Measurements from ENCODE around the gene PPARG.

The PPARG gene

DNA sequence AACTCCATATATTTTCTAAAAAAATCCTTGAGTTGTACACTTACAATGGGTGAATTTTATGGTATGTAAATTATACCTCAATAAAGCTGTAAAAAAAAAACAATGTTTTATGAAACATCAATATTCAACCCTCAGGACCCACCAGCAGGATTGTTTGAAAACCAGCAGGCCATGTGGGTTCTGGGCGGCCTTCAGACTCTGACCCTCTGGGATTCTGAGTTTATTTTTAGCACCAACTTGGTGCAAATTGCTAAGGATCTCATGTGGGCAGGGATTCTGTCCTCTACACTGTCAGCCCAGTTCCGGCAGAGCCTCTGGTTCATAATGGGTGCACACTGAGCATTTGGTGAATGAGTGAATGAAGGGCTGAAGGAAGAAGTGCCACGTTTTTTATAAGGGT, 171.3 kb downstream of the PPARG start:
- DNase-seq (ENCODE audit: low spot score), result no peak

DNA sequence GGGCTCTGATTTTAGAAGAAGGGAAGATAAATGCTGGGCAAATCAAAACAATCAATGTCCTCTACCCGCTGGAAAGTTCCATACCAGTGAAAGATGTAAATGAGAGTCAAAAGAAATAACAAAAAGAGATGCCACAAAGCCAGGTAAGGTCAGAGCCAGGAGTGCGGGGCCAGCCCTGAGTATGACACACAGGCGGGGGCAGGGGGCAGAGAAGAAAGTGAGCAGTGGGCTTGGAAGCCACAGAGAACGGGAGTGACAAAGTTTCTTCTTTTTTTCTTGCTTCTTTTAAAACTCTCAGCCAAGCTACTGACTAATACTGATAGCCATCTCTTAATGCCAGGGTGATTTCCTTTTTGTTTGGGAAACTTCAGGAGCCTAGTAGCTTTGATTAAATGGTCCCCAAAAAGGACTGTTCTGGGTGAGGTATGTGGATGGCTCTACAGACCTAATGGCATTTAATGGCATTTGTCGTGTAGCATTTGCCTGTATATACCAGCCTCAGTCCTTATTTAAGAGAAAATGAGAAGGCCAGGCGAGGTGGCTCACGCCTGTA, 172.3 kb downstream of the PPARG start:
- TF ChIP-seq, protein P1, sequence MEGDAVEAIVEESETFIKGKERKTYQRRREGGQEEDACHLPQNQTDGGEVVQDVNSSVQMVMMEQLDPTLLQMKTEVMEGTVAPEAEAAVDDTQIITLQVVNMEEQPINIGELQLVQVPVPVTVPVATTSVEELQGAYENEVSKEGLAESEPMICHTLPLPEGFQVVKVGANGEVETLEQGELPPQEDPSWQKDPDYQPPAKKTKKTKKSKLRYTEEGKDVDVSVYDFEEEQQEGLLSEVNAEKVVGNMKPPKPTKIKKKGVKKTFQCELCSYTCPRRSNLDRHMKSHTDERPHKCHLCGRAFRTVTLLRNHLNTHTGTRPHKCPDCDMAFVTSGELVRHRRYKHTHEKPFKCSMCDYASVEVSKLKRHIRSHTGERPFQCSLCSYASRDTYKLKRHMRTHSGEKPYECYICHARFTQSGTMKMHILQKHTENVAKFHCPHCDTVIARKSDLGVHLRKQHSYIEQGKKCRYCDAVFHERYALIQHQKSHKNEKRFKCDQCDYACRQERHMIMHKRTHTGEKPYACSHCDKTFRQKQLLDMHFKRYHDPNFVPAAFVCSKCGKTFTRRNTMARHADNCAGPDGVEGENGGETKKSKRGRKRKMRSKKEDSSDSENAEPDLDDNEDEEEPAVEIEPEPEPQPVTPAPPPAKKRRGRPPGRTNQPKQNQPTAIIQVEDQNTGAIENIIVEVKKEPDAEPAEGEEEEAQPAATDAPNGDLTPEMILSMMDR (IDR thresholded peaks at IDR 0.05; ENCODE audit: extremely low read depth, missing control alignments), result no peak
- DNase-seq (ENCODE audit: low spot score), result no peak

More for the DNA sequence above, 171.3 kb downstream of the PPARG start:
- TF ChIP-seq, protein P1 (IDR thresholded peaks at IDR 0.05; ENCODE audit: extremely low read depth, missing control alignments), result no peak

DNA sequence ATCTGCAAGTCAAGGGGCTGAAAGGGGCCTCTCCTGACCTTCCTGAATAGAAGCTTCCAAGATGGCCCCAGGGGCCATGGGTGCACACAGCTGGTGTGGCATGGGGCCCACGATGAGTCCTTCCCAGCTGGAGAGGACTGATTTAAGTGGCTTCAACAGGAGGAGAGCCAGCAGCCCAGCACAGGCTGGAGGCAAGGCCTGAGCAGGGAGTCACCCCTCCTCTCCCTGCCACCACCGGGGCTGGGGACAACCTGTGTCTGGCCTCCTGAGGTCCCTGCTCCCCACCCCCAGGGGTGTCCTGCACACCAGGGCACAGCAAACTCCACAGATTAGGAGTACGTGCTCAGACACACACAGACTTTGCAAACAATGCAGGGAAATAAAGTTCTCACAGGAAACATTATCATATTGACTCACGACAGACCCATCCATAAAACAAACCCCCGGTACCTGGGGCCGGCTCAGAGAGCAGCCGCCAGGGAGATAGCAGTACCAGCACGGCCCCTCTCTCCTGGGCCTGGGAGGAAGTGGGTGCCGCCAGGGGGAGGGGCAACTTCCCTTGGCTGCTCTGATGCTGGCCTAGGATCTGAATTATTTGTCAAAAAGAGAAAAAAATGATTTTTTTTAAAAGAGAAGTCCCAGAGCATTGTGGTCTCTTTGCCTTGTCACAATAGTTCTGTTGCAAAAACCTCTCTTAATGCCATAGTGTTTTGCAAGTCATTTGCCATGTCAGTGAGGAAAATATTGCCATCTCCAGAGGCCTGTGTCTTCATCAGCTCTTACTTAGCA, 173.5 kb downstream of the PPARG start:
- no peak for DNase-seq (ENCODE audit: low spot score)
- TF ChIP-seq, protein P1 (IDR thresholded peaks at IDR 0.05; ENCODE audit: extremely low read depth, missing control alignments), result no peak

DNA sequence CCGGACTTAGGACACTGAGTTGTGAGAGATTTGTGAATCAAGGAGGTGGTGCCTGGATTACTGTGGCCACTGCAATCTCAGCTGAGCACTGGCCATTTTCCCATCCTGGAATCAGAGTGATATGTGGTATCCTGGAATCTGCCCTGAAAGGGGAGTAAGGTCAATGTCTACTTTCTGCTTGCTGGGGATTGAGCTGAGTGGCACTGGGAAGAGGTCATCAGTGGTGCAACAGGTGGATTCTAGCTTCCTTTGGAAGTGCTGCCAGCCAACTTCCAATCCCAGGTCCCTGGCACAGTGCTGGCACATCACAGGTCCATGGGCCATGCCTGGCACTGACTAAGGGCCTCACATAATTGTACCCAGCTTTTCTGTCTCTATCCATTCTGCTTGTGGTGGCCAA, 174.8 kb downstream of the PPARG start:
- DNase-seq (ENCODE audit: low spot score), result no peak

DNA sequence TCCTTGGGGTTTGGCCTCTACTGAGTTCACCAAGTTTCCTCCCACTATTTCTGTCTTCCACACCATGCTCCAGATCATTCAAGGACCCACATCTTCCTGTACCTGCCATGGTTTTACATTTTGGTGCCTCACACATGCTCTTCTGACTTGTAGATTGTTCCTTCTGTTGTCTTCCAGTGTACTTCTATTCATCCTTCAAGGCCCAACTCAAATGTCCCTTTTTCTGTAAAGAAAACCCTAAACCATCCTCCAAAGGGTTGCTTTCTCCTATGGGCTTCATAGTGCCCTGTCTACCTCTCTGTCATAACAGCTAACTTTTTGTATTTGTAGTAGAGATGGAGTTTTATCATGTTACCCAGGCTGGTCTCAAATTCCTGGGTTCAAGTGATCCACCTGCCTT, 175.3 kb downstream of the PPARG start:
- TF ChIP-seq, protein P1 (IDR thresholded peaks at IDR 0.05; ENCODE audit: extremely low read depth, missing control alignments), result no peak
- DNase-seq (ENCODE audit: low spot score), result no peak

More for the DNA sequence above, 174.8 kb downstream of the PPARG start:
- TF ChIP-seq, protein P1 (IDR thresholded peaks at IDR 0.05; ENCODE audit: extremely low read depth, missing control alignments), result no peak

DNA sequence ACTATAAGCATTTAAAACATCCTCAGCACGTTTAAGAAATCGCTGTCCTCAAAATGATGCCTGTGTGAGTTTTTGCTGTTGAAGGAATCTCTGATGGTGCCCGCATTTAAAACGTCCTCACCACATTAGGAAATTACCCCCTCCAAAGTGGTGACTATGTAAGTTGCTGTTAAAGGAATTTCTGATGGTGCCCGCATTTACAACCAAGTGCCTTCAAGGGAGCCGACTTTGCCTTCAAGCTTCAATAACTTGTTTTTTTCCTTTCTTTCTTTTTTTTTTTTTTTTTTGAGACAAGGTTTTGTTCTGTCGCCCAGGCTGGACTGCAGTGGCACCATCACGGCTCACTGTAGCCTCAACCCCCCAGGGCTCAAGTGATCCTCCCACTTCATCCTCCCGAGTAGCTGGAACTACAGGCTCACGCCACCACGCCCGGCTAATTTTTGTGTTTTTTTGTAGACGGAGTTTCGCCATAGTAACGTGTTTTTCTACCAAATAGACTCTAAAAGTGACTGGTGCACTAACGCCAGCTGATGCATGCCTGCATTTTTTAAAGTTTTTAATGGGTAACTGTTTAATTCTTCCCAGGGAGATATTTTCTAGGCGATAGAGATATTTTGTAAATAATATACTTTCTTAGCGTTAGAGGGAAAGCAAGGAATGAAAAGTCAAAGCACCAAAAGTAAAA, 176.4 kb downstream of the PPARG start:
- DNase-seq (ENCODE audit: low spot score), result no peak
- TF ChIP-seq, protein P1 (IDR thresholded peaks at IDR 0.05; ENCODE audit: extremely low read depth, missing control alignments), result no peak

DNA sequence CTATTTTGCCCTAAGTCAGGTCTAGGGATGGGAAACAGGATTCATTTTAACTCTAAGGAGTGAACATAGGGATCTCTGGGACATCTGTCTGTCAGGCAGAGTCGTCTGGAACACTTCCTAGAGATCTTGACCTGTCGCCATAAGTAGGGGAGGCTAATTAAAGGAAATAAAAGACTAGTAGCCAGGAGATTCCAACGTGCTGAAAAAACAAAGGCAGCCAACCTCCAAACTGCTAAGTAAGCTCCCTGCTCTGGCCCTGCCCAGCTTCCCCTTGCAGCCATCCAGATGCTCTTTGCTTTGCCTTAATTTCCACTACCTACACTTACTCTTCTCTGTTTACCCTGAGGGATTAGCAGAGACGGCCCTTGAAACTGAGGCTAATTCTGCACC, 177.0 kb downstream of the PPARG start:
- no peak for DNase-seq (ENCODE audit: low spot score)
- TF ChIP-seq, protein P1 (IDR thresholded peaks at IDR 0.05; ENCODE audit: extremely low read depth, missing control alignments), result no peak

Data from GM20000 (cell line).